H1 (cell line): Measurements from ENCODE around the gene ACTA2. TPM values are rescaled to one million over a fixed set of nuclear protein-coding genes. Genes with fewer than 3 reads are reported as not detected.

ENCODE experiments used
- CTCF ChIA-PET: fragments of 300-600 bp; sonication (Branson Sonifier 250); formaldehyde crosslinking; loops from one replicate; lab custom pipeline; 2021; ENCODE audit not compliant: partially characterized antibody; lab: Charles Lee
- POLR2A ChIA-PET: fragments of 300-600 bp; sonication (Branson Sonifier 250); formaldehyde crosslinking; loops from one replicate; lab custom pipeline; 2021; ENCODE audit warnings: inconsistent platforms; ENCODE audit not compliant: partially characterized antibody; lab: Charles Lee
- DNase-seq, 2 experiments: peaks; one replicate each; pipeline versions ENCODE4 v3.0.0 to v3.0.0-alpha.2; 2010 to 2022; ENCODE audit warnings: low spot score in 2 of 2, low read depth in 1 of 2, mixed read lengths in 1 of 2
- FAIRE-seq: peaks from 2 replicates; lab custom pipeline; 2011; peaks lifted over from hg19 to GRCh38; lab: Jason Lieb, UNC
- H2AFZ ChIP-seq: 2 replicates; pipeline ENCODE4 v1.8.1; 2012; ENCODE audit warnings: low read length, inconsistent platforms
- H2AK5ac ChIP-seq: 2 replicates; pipeline ENCODE4 v1.6.1; 2013; ENCODE audit warnings: low read depth, low read length
- H2BK120ac ChIP-seq: replicated peaks from 2 replicates; pipeline ENCODE3; 2013; ENCODE audit warnings: low read depth, low read length, inconsistent platforms
- H2BK12ac ChIP-seq: 2 replicates; pipeline ENCODE4 v1.6.1; 2013; ENCODE audit warnings: low read depth, low read length
- H2BK15ac ChIP-seq: 2 replicates; pipeline ENCODE4 v1.6.1; 2013; ENCODE audit warnings: low read length
- H2BK20ac ChIP-seq: 2 replicates; pipeline ENCODE4 v1.6.1; 2013; ENCODE audit warnings: low read length
- H2BK5ac ChIP-seq: 2 replicates; pipeline ENCODE4 v1.6.1; 2013; ENCODE audit warnings: low read depth, low read length
- H3K14ac ChIP-seq: 2 replicates; pipeline ENCODE4 v1.6.1; 2013; ENCODE audit warnings: inconsistent platforms; ENCODE audit not compliant: insufficient read length
- H3K18ac ChIP-seq: 2 replicates; pipeline ENCODE4 v1.6.1; 2013; ENCODE audit warnings: low read length; ENCODE audit errors: extremely low read depth
- H3K23ac ChIP-seq: 2 replicates; pipeline ENCODE4 v1.6.1; 2013; ENCODE audit warnings: inconsistent platforms; ENCODE audit not compliant: insufficient read length
- H3K23me2 ChIP-seq: 2 replicates; pipeline ENCODE4 v1.6.1; 2013; ENCODE audit warnings: low read depth, low read length
- H3K27ac ChIP-seq: 2 replicates; pipeline ENCODE4 v1.6.1; 2011; ENCODE audit warnings: low read depth, low read length, inconsistent platforms
- H3K27me3 ChIP-seq, 4 experiments: replicated peaks in 1 of 4; 1 replicate in 1 of 4; 2 replicates in 3 of 4; pipeline versions ENCODE4 v1.6.1 to v1.8.1; 2011 to 2013; ENCODE audit warnings: low read length in 3 of 4, mild to moderate bottlenecking in 3 of 4, inconsistent platforms in 2 of 4, mixed read lengths in 2 of 4, moderate library complexity in 1 of 4; ENCODE audit not compliant: control insufficient read depth in 3 of 4, insufficient read depth in 3 of 4; ENCODE audit errors: extremely low read depth in 1 of 4
- H3K36me3 ChIP-seq, 4 experiments: 2 replicates each; pipeline versions ENCODE4 v1.6.1 to v1.8.1; 2011 to 2013; ENCODE audit warnings: mild to moderate bottlenecking in 4 of 4, low read length in 3 of 4, moderate library complexity in 2 of 4, control low read depth in 1 of 4, inconsistent platforms in 1 of 4; ENCODE audit not compliant: insufficient read depth in 4 of 4, control insufficient read depth in 2 of 4
- H3K4ac ChIP-seq: replicated peaks from 2 replicates; pipeline ENCODE3; 2013; ENCODE audit warnings: low read length, low read depth, mixed read lengths, inconsistent platforms; ENCODE audit not compliant: insufficient read length
- H3K4me1 ChIP-seq, 4 experiments: replicated peaks in 1 of 4; 1 replicate in 1 of 4; 2 replicates in 3 of 4; pipeline versions ENCODE4 v1.6.1 to v1.8.1; 2011 to 2013; ENCODE audit warnings: low read length in 3 of 4, inconsistent platforms in 2 of 4, mixed read lengths in 1 of 4; ENCODE audit not compliant: insufficient read depth in 4 of 4, control insufficient read depth in 3 of 4
- H3K4me2 ChIP-seq, 2 experiments: 2 replicates each; pipeline versions ENCODE4 v1.6.1 to v1.8.1; 2011 to 2013; ENCODE audit warnings: low read depth in 2 of 2, low read length in 2 of 2, control low read depth in 1 of 2, inconsistent platforms in 1 of 2, mild to moderate bottlenecking in 1 of 2; ENCODE audit not compliant: insufficient read depth in 1 of 2
- H3K4me3 ChIP-seq, 4 experiments: fragments of 200-600, 300-600 bp in 1 of 4; sonication (generic), shearing (Covaris generic), sonication (Bioruptor Twin) in 1 of 4; 2 replicates each; pipeline versions ENCODE4 v1.5.1 to v1.8.1; 2011 to 2016; ENCODE audit warnings: low read length in 4 of 4, low read depth in 3 of 4, control low read depth in 2 of 4, inconsistent platforms in 2 of 4, mild to moderate bottlenecking in 2 of 4, mixed read lengths in 1 of 4, moderate library complexity in 1 of 4; ENCODE audit not compliant: insufficient read depth in 2 of 4; ENCODE audit errors: extremely low read depth in 1 of 4
- H3K56ac ChIP-seq: replicated peaks from 2 replicates; pipeline ENCODE3; 2013; ENCODE audit warnings: low read depth, mild to moderate bottlenecking, mixed read lengths, low read length, inconsistent platforms; ENCODE audit not compliant: insufficient read length
- H3K79me1 ChIP-seq: 2 replicates; pipeline ENCODE4 v1.6.1; 2013; ENCODE audit warnings: low read depth, low read length, control low read depth
- H3K79me2 ChIP-seq, 2 experiments: 2 replicates each; pipeline versions ENCODE4 v1.6.1 to v1.8.1; 2012 to 2013; ENCODE audit warnings: low read length in 2 of 2, mild to moderate bottlenecking in 2 of 2, inconsistent platforms in 1 of 2; ENCODE audit not compliant: insufficient read depth in 2 of 2, control insufficient read depth in 1 of 2
- H3K9ac ChIP-seq, 4 experiments: replicated peaks in 1 of 4; 1 replicate in 1 of 4; 2 replicates in 3 of 4; pipeline versions ENCODE4 v1.6.1 to v1.8.1; 2011 to 2013; ENCODE audit warnings: low read depth in 3 of 4, low read length in 3 of 4, control low read depth in 2 of 4, mild to moderate bottlenecking in 2 of 4, moderate library complexity in 2 of 4, inconsistent platforms in 1 of 4; ENCODE audit errors: extremely low read depth in 1 of 4
- H3K9me3 ChIP-seq, 2 experiments: 2 replicates each; pipeline versions ENCODE4 v1.6.1 to v1.8.1; 2012 to 2013; ENCODE audit warnings: mild to moderate bottlenecking in 2 of 2, moderate library complexity in 2 of 2, control low read depth in 1 of 2, inconsistent platforms in 1 of 2, low read depth in 1 of 2, low read length in 1 of 2, mixed read lengths in 1 of 2; ENCODE audit not compliant: insufficient read depth in 2 of 2
- H4K20me1 ChIP-seq, 2 experiments: replicated peaks in 1 of 2; 2 replicates each; pipeline versions ENCODE3 to v1.8.1; 2011 to 2013; ENCODE audit warnings: inconsistent platforms in 2 of 2, low read length in 2 of 2, mild to moderate bottlenecking in 1 of 2; ENCODE audit not compliant: insufficient read depth in 2 of 2, control insufficient read depth in 1 of 2
- H4K5ac ChIP-seq: 2 replicates; pipeline ENCODE4 v1.6.1; 2013; ENCODE audit warnings: low read length, low read depth, mixed read lengths, inconsistent platforms; ENCODE audit not compliant: insufficient read length
- H4K8ac ChIP-seq: 2 replicates; pipeline ENCODE4 v1.8.0; 2013; ENCODE audit warnings: mild to moderate bottlenecking, moderate library complexity, low read length, inconsistent platforms; ENCODE audit not compliant: insufficient read depth; ENCODE audit errors: extremely low read depth
- H4K91ac ChIP-seq: replicated peaks from 2 replicates; pipeline ENCODE3; 2013; ENCODE audit warnings: low read length, mixed read lengths, inconsistent platforms; ENCODE audit not compliant: insufficient read length
- CHD1 ChIP-seq: IDR thresholded peaks from 2 replicates; pipeline ENCODE4 v1.6.1; 2012; ENCODE audit warnings: low read depth, low read length, improper control_type of control experiment
- CREB1 ChIP-seq: IDR thresholded peaks from 2 replicates; pipeline ENCODE4 v1.6.1; 2012; ENCODE audit warnings: inconsistent platforms
- EGR1 ChIP-seq: IDR thresholded peaks from 2 replicates; pipeline ENCODE4 v1.6.1; 2011; ENCODE audit warnings: low read depth, low read length, borderline replicate concordance
- EP300 ChIP-seq, 2 experiments: IDR thresholded peaks; 1 replicate in 1 of 2; 2 replicates in 1 of 2; pipeline ENCODE4 v1.6.1; 2011 to 2012; ENCODE audit warnings: low read depth in 2 of 2, low read length in 2 of 2, mild to moderate bottlenecking in 2 of 2, borderline replicate concordance in 1 of 2, inconsistent platforms in 1 of 2, moderate library complexity in 1 of 2
- GABPA ChIP-seq: IDR thresholded peaks from 2 replicates; pipeline ENCODE4 v1.6.1; 2011; ENCODE audit warnings: mild to moderate bottlenecking, low read length, moderate library complexity, borderline replicate concordance; ENCODE audit not compliant: insufficient read depth
- MAFK ChIP-seq: IDR thresholded peaks from 2 replicates; pipeline ENCODE4 v1.6.1; 2012; ENCODE audit warnings: low read depth, mild to moderate bottlenecking, improper control_type of control experiment, low read length
- POU5F1 ChIP-seq: IDR thresholded peaks from 2 replicates; pipeline ENCODE4 v1.6.1; 2011; ENCODE audit warnings: low read depth, mild to moderate bottlenecking, low read length, moderate library complexity
- RAD21 ChIP-seq, 2 experiments: IDR thresholded peaks in 1 of 2; conservative IDR thresholded peaks in 1 of 2; 2 replicates each; pipeline ENCODE4 v1.6.1; 2011; ENCODE audit warnings: low read depth in 2 of 2, low read length in 2 of 2, improper control_type of control experiment in 1 of 2, inconsistent platforms in 1 of 2, mild to moderate bottlenecking in 1 of 2, moderate library complexity in 1 of 2
- RNF2 ChIP-seq: fragments of 200-900, 300-1000 bp; sonication (generic); IDR thresholded peaks from 2 replicates; pipeline ENCODE4 v1.7.1; 2016; ENCODE audit warnings: borderline replicate concordance, low read depth, mild to moderate bottlenecking, antibody characterized with exemption, low read length; ENCODE audit not compliant: poor library complexity, severe bottlenecking; ENCODE audit errors: missing control alignments
- SIN3A ChIP-seq, 2 experiments: IDR thresholded peaks in 1 of 2; conservative IDR thresholded peaks in 1 of 2; 2 replicates each; pipeline ENCODE4 v1.6.1; 2011 to 2012; ENCODE audit warnings: low read length in 2 of 2, improper control_type of control experiment in 1 of 2, low read depth in 1 of 2, mild to moderate bottlenecking in 1 of 2
- TAF1 ChIP-seq: IDR thresholded peaks from 2 replicates; pipeline ENCODE4 v1.6.1; 2011; ENCODE audit warnings: mild to moderate bottlenecking, low read depth, low read length
- USF2 ChIP-seq: IDR thresholded peaks from 2 replicates; pipeline ENCODE4 v1.6.1; 2011; ENCODE audit warnings: low read length, improper control_type of control experiment
- WGBS, 2 experiments: shearing (Covaris generic) in 1 of 2; methylation state at CpG; one replicate each; pipeline versions ENCODE4 v1.1.6 to v1.1.7; 2013 to 2015; ENCODE audit warnings: low lambda C conversion rate in 2 of 2, mixed read lengths in 2 of 2, inconsistent platforms in 1 of 2, low coverage in 1 of 2, missing lambda C conversion rate in 1 of 2; ENCODE audit not compliant: insufficient replicate concordance in 2 of 2, insufficient coverage in 1 of 2, insufficient read length in 1 of 2; ENCODE audit errors: extremely low coverage in 1 of 2, missing lambda C conversion rate in 1 of 2; 5-methylcytosine and 5-hydroxymethylcytosine counted together
- polyA plus RNA-seq, 7 experiments: library from polyadenylated mRNA; depleted of rRNA in 3 of 7; stranded (reverse) in 5 of 7; unstranded in 2 of 7; fragments of >200 nt in 5 of 7; fragments of 200-250 nt in 2 of 7; gene quantifications; 1 replicate in 5 of 7; 2 replicates in 1 of 7; 4 replicates in 1 of 7; pipeline versions ENCODE4 v1.2.1 to v1.2.3, GENCODE V29; 2011 to 2013; ENCODE audit warnings: missing spikeins in 2 of 7, mixed read lengths in 2 of 7
- total RNA-seq: library from RNA; stranded (reverse); fragmentation: NEBNext Ultra II Directional; extraction: Animal tissue kit (Norgen Biotek cat#: 25700); gene quantifications from 2 replicates; pipeline ENCODE4 v1.2.1, GENCODE V29; 2021

ACTA2 gene
- total and polyA plus RNA-seq, 2 of the 8 experiments (the other 6 are each of a cell fraction or from before 2014, with no cell fraction given): 3.5 to 8.9 TPM

GRCh38 chr10:88938039-88938438 lies 14.5 kb downstream of the ACTA2 start:
- H3K4me1 ChIP-seq: peaks cover 0 to 6% (median 2%) of the 10 kb centered on the region in 4 experiments; a peak in 3 of 7 replicates
- no peak overlapping the region for H4K91ac ChIP-seq
- no peak overlapping the region for H2BK15ac ChIP-seq
- no peak overlapping the region for H3K56ac ChIP-seq
- no peak overlapping the region for H3K9ac ChIP-seq
- no peak overlapping the region for H2BK5ac ChIP-seq
- CTCF ChIA-PET: interaction anchor here (0.6 to 3.0 kb wide), 10 partner anchors 12 to 280 kb away, joined by 3 to 21 read pairs (median 5); no protein-coding TSS in a partner anchor
- no peak overlapping the region for H3K4me2 ChIP-seq
- H2AFZ ChIP-seq: no peak overlapping the region
- WGBS, 2 experiments: 95% methylated on average over 3 of the region's 3 CpGs; no CpG with 5 or more reads in 1 of the 2 experiments
- H4K8ac ChIP-seq: no peak overlapping the region
- H3K79me2 ChIP-seq: no peaks in the 10 kb centered on the region
- no peak overlapping the region for H2BK120ac ChIP-seq
- H3K79me1 ChIP-seq: no peaks in the 10 kb centered on the region
- no peak overlapping the region for H3K23ac ChIP-seq
- H3K18ac ChIP-seq: no peak overlapping the region
- no peaks in the 10 kb centered on the region for H3K36me3 ChIP-seq
- DNase-seq (no peak), FAIRE-seq (no peak)
- H3K23me2 ChIP-seq: no peaks in the 10 kb centered on the region
- H2BK12ac ChIP-seq: no peak overlapping the region
- H2AK5ac ChIP-seq: no peak overlapping the region
- H3K14ac ChIP-seq: no peak overlapping the region
- POLR2A ChIA-PET: interaction anchor here (0.6 kb wide), 1 partner anchor 63 kb away, joined by 4 read pairs; no protein-coding TSS in a partner anchor
- H4K5ac ChIP-seq: no peak overlapping the region
- no peak overlapping the region for H3K27ac ChIP-seq
- no peaks in the 10 kb centered on the region for H3K9me3 ChIP-seq
- H2BK20ac ChIP-seq: no peak overlapping the region
- no peak overlapping the region for H3K4ac ChIP-seq
- H4K20me1 ChIP-seq: no peaks in the 10 kb centered on the region
- no peak overlapping the region for H3K4me3 ChIP-seq
- no peaks in the 10 kb centered on the region for H3K27me3 ChIP-seq
- no peak for TF ChIP-seq CHD1
- TF ChIP-seq CREB1: no peak
- no peak for TF ChIP-seq POU5F1
- TF ChIP-seq MAFK: no peak
- TF ChIP-seq RNF2: no peak
- TF ChIP-seq TAF1: no peak
- TF ChIP-seq USF2: no peak
- no peak for TF ChIP-seq EGR1
- TF ChIP-seq EP300 (IDR thresholded peaks at IDR 0.05; ENCODE audit: borderline replicate concordance in 1 of 2, low read depth in 2 of 2, low read length in 2 of 2): no peak
- TF ChIP-seq GABPA: no peak
- TF ChIP-seq SIN3A (conservative IDR thresholded peaks at IDR 0.05 in 1 of 2, IDR thresholded peaks at IDR 0.05 in 1 of 2; ENCODE audit: low read depth in 1 of 2, low read length in 2 of 2): no peak
- no peak for TF ChIP-seq RAD21 (IDR thresholded peaks at IDR 0.05 in 1 of 2, conservative IDR thresholded peaks at IDR 0.05 in 1 of 2; ENCODE audit: low read depth in 2 of 2, low read length in 2 of 2)
